Ovary (tissue), 3 donors: ENCODE data around the gene PON2.

Source experiments
- EP300 ChIP-seq: sonication (generic); formaldehyde crosslinking; IDR thresholded peaks from one replicate; pipeline ENCODE4 v1.6.1; 2017; ENCODE audit warnings: antibody characterized with exemption
- POLR2A ChIP-seq: fragments of 450-650 bp; IDR thresholded peaks from one replicate; pipeline ENCODE4 v1.6.1; 2017; ENCODE audit warnings: antibody characterized with exemption, mild to moderate bottlenecking, moderate library complexity
- TF ChIP-seq, protein P1 (sequence below), 3 donors: fragments of 450-650 bp in 2 of 3; fragments of 200-600 bp in 1 of 3; IDR thresholded peaks; one replicate each; pipeline versions ENCODE4 v1.5.1 to v1.8.0; 2016 to 2022; ENCODE audit warnings: antibody characterized with exemption in 3 of 3, mild to moderate bottlenecking in 1 of 3
- donor health status: DM: no; HTN: no; CAD: no.

DNA sequence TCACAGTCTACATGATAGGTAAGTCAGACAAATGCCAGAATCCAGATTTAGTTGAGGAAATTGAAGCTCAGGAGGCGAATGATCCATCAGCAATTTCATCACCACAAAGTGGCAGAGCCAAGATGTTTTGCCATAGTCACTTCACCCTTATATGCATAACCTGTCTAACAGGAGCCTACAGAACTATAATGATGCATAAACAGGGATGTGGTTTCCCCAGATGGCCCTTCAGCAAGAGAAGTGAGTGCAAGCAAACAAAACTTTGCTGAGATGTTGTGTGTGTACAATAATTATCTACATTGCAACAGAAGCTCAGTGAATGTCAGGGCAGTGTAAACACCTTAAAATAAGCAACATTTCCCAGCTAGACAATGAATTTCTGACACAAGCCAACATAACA is 67.2 kb downstream of the PON2 start:
- TF ChIP-seq, protein P1, sequence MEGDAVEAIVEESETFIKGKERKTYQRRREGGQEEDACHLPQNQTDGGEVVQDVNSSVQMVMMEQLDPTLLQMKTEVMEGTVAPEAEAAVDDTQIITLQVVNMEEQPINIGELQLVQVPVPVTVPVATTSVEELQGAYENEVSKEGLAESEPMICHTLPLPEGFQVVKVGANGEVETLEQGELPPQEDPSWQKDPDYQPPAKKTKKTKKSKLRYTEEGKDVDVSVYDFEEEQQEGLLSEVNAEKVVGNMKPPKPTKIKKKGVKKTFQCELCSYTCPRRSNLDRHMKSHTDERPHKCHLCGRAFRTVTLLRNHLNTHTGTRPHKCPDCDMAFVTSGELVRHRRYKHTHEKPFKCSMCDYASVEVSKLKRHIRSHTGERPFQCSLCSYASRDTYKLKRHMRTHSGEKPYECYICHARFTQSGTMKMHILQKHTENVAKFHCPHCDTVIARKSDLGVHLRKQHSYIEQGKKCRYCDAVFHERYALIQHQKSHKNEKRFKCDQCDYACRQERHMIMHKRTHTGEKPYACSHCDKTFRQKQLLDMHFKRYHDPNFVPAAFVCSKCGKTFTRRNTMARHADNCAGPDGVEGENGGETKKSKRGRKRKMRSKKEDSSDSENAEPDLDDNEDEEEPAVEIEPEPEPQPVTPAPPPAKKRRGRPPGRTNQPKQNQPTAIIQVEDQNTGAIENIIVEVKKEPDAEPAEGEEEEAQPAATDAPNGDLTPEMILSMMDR (IDR thresholded peaks at IDR 0.05): no peak
- TF ChIP-seq POLR2A: no peak
- TF ChIP-seq EP300: no peak
